GM13976 (cell line): ENCODE results near the gene GALC.

Experiments used
- DNase-seq: peaks from one replicate; pipeline ENCODE4 v3.0.0; 2012; ENCODE audit warnings: low spot score
- CTCF ChIP-seq: IDR thresholded peaks from 2 replicates; pipeline ENCODE4 v1.5.1; 2012; ENCODE audit warnings: borderline replicate concordance, mild to moderate bottlenecking; ENCODE audit not compliant: insufficient read depth; ENCODE audit errors: extremely low read depth, missing control alignments, control extremely low read depth
- in situ Hi-C: fragments of 300-500 bp; cut with MboI; formaldehyde crosslinking; loops from one replicate; pipeline ENCODE4 v1.12.0; 2022; ENCODE audit warnings: low sequenced_read_pairs, mixed read lengths, inconsistent platforms; ENCODE audit not compliant: unreplicated experiment

The GALC gene

GRCh38 chr14:87888136-87888999 lies 104.6 kb downstream of the GALC start:
- TF ChIP-seq CTCF: peak; percentile 47
- in situ Hi-C loops: no loop called here
- no peak for DNase-seq

- no peak for DNase-seq
- in situ Hi-C loops: no loop called here
- no peak for TF ChIP-seq CTCF
Measured at GRCh38 chr14:87883750-87884149, 109.2 kb downstream of the GALC start.
